Stimulated activated CD8-positive, alpha-beta memory T cell treated with anti-CD3 and anti-CD28 coated beads, Interleukin-7, amount 100 ng/mL, for 24 hours (primary cell): ENCODE data around the gene ZSCAN12.

Source experiments
- DNase-seq: peaks from one replicate; pipeline ENCODE4 v3.0.0-alpha.2; 2020; ENCODE audit warnings: low read depth

Gene ZSCAN12

GRCh38 chr6:28353981-28354676, 45.4 kb downstream of the ZSCAN12 start:
- no peak for DNase-seq

- no peak for DNase-seq
Observed at GRCh38 chr6:28353356-28353755, 46.2 kb downstream of the ZSCAN12 start.

GRCh38 chr6:28351493-28351925, 48.0 kb downstream of the ZSCAN12 start:
- DNase-seq = no peak

GRCh38 chr6:28351087-28351486, 48.5 kb downstream of the ZSCAN12 start:
- no peak for DNase-seq

- peak; percentile 71 for DNase-seq
Observed at GRCh38 chr6:28349892-28350737, 49.4 kb downstream of the ZSCAN12 start, which contains the start of gene ZKSCAN3. Gene ZKSCAN3, plus strand, starts transcription at chr6:28349947. Its CDS starts 9,640 bp downstream, at chr6:28359587.

GRCh38 chr6:28349344-28349891, 50.1 kb downstream of the ZSCAN12 start:
- DNase-seq = no peak

- no peak for DNase-seq
Observed at GRCh38 chr6:28347119-28347518, 52.4 kb downstream of the ZSCAN12 start.

- DNase-seq = no peak
Observed at GRCh38 chr6:28345201-28345600, 54.3 kb downstream of the ZSCAN12 start.

- DNase-seq = no peak
Observed at GRCh38 chr6:28343898-28344677, 55.5 kb downstream of the ZSCAN12 start.

- no peak for DNase-seq
Observed at GRCh38 chr6:28340310-28341095, 59.0 kb downstream of the ZSCAN12 start.

- no peak for DNase-seq
Observed at GRCh38 chr6:28337121-28337520, 62.4 kb downstream of the ZSCAN12 start.

- DNase-seq = no peak
Observed at GRCh38 chr6:28336284-28337120, 63.0 kb downstream of the ZSCAN12 start.

- peak; percentile 54 for DNase-seq
Observed at GRCh38 chr6:28335564-28336283, 63.8 kb downstream of the ZSCAN12 start, which contains the start of gene ZSCAN31. Gene ZSCAN31, minus strand, starts transcription at chr6:28336148. Its CDS starts 6,465 bp downstream, at chr6:28329683.

GRCh38 chr6:28335040-28335563, 64.4 kb downstream of the ZSCAN12 start:
- no peak for DNase-seq

GRCh38 chr6:28334286-28335039, 65.1 kb downstream of the ZSCAN12 start:
- no peak for DNase-seq

- no peak for DNase-seq
Observed at GRCh38 chr6:28333599-28334018, 65.9 kb downstream of the ZSCAN12 start.

GRCh38 chr6:28333047-28333446, 66.5 kb downstream of the ZSCAN12 start:
- DNase-seq = no peak

GRCh38 chr6:28330041-28330440, 69.5 kb downstream of the ZSCAN12 start:
- no peak for DNase-seq
